Osteocyte (in vitro differentiated cells): ENCODE measurements around the gene MAP3K14. TPM values are rescaled to one million over a fixed set of nuclear protein-coding genes. Genes with fewer than 3 reads are reported as not detected.

Experiments
- DNase-seq: peaks from one replicate; pipeline ENCODE4 v3.0.0; 2021; ENCODE audit warnings: mixed read lengths; ENCODE audit not compliant: unreplicated experiment; ENCODE audit errors: extremely low spot score
- H3K27ac Mint-ChIP-seq: one replicate; pipeline ENCODE4 v1.8.0; 2021; ENCODE audit warnings: mild to moderate bottlenecking, mixed read lengths; ENCODE audit not compliant: unreplicated experiment
- H3K27me3 Mint-ChIP-seq: one replicate; pipeline ENCODE4 v1.8.0; 2021; ENCODE audit warnings: mixed read lengths; ENCODE audit not compliant: unreplicated experiment
- H3K36me3 Mint-ChIP-seq: one replicate; pipeline ENCODE4 v1.8.0; 2021; ENCODE audit warnings: mixed read lengths; ENCODE audit not compliant: unreplicated experiment
- H3K4me1 Mint-ChIP-seq: one replicate; pipeline ENCODE4 v1.8.0; 2021; ENCODE audit warnings: mixed read lengths; ENCODE audit not compliant: unreplicated experiment
- H3K4me3 Mint-ChIP-seq: one replicate; pipeline ENCODE4 v1.8.0; 2021; ENCODE audit warnings: mild to moderate bottlenecking, moderate library complexity, mixed read lengths; ENCODE audit not compliant: unreplicated experiment
- H3K9me3 Mint-ChIP-seq: one replicate; pipeline ENCODE4 v1.8.0; 2021; ENCODE audit warnings: mixed read lengths; ENCODE audit not compliant: unreplicated experiment
- total RNA-seq: library from RNA; stranded (reverse); gene quantifications from 2 replicates; pipeline ENCODE4 v1.2.1, GENCODE V29; 2021
- TF ChIP-seq, protein P1 (sequence below): fragments of 200-600 bp; sonication (generic); IDR thresholded peaks from 2 replicates; pipeline ENCODE4 v1.5.0; 2021; ENCODE audit warnings: antibody characterized with exemption, mild to moderate bottlenecking, moderate library complexity

MAP3K14 gene
- total RNA-seq, 1 donor from 2014 or later: 13.2 TPM

GRCh38 chr17:45230787-45231480 lies 85.9 kb downstream of the MAP3K14 start:
- no peaks in the 10 kb centered on the region for H3K9me3 Mint-ChIP-seq
- H3K4me1 Mint-ChIP-seq: peaks cover 34% of the 10 kb centered on the region
- H3K36me3 Mint-ChIP-seq: no peaks in the 10 kb centered on the region
- no peaks in the 10 kb centered on the region for H3K27me3 Mint-ChIP-seq
- no peak overlapping the region for H3K27ac Mint-ChIP-seq
- no peak for DNase-seq
- TF ChIP-seq, protein P1, sequence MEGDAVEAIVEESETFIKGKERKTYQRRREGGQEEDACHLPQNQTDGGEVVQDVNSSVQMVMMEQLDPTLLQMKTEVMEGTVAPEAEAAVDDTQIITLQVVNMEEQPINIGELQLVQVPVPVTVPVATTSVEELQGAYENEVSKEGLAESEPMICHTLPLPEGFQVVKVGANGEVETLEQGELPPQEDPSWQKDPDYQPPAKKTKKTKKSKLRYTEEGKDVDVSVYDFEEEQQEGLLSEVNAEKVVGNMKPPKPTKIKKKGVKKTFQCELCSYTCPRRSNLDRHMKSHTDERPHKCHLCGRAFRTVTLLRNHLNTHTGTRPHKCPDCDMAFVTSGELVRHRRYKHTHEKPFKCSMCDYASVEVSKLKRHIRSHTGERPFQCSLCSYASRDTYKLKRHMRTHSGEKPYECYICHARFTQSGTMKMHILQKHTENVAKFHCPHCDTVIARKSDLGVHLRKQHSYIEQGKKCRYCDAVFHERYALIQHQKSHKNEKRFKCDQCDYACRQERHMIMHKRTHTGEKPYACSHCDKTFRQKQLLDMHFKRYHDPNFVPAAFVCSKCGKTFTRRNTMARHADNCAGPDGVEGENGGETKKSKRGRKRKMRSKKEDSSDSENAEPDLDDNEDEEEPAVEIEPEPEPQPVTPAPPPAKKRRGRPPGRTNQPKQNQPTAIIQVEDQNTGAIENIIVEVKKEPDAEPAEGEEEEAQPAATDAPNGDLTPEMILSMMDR: no peak
- H3K4me3 Mint-ChIP-seq: no peak overlapping the region

- TF ChIP-seq, protein P1: no peak
- H3K36me3 Mint-ChIP-seq: no peaks in the 10 kb centered on the region
- DNase-seq: no peak
- peaks cover 38% of the 10 kb centered on the region for H3K4me1 Mint-ChIP-seq
- no peaks in the 10 kb centered on the region for H3K9me3 Mint-ChIP-seq
- no peak overlapping the region for H3K27ac Mint-ChIP-seq
- no peak overlapping the region for H3K4me3 Mint-ChIP-seq
- H3K27me3 Mint-ChIP-seq: no peaks in the 10 kb centered on the region
These were observed 86.4 kb downstream of the MAP3K14 start for GRCh38 chr17:45230410-45230786.

GRCh38 chr17:45229681-45230409 lies 87.0 kb downstream of the MAP3K14 start:
- Mint-ChIP-seq H3K9me3 (no peaks in the 10 kb centered on the region), H3K4me3 (no peak overlapping the region), H3K27ac (no peak overlapping the region), H3K27me3 (no peaks in the 10 kb centered on the region), H3K4me1 (peaks cover 44% of the 10 kb centered on the region), H3K36me3 (no peaks in the 10 kb centered on the region)
- no peak for DNase-seq
- TF ChIP-seq, protein P1: no peak

- TF ChIP-seq, protein P1: no peak
- H3K4me1 Mint-ChIP-seq: peaks cover 44% of the 10 kb centered on the region
- H3K27me3 Mint-ChIP-seq: no peaks in the 10 kb centered on the region
- peak overlapping the region; percentile 23 for H3K27ac Mint-ChIP-seq
- no peaks in the 10 kb centered on the region for H3K36me3 Mint-ChIP-seq
- DNase-seq: no peak
- no peak overlapping the region for H3K4me3 Mint-ChIP-seq
- no peaks in the 10 kb centered on the region for H3K9me3 Mint-ChIP-seq
These were observed 87.9 kb downstream of the MAP3K14 start for GRCh38 chr17:45228763-45229539.
